ENCODE data around the gene CAMK2D.

CAMK2D gene

DNA sequence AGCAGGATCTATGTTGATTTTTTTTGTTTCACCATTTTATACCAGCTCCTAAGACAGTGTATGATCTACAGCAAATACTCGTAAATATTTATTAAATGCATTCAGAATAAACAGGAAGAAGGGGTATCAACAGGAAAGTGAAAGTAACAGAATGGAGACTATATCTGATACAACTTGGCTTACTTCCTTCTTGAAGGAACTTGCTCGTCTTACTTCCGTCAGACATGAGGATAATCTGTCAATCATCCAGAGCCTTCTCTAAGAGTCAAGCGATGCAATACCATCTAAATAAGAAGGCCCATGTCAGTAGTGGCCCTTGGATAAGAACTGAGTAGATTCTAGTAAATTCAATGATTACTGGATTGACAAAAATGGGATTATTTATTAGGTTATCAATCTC, 84.2 kb downstream of the CAMK2D start:
- DNase-seq: no peak

DNA sequence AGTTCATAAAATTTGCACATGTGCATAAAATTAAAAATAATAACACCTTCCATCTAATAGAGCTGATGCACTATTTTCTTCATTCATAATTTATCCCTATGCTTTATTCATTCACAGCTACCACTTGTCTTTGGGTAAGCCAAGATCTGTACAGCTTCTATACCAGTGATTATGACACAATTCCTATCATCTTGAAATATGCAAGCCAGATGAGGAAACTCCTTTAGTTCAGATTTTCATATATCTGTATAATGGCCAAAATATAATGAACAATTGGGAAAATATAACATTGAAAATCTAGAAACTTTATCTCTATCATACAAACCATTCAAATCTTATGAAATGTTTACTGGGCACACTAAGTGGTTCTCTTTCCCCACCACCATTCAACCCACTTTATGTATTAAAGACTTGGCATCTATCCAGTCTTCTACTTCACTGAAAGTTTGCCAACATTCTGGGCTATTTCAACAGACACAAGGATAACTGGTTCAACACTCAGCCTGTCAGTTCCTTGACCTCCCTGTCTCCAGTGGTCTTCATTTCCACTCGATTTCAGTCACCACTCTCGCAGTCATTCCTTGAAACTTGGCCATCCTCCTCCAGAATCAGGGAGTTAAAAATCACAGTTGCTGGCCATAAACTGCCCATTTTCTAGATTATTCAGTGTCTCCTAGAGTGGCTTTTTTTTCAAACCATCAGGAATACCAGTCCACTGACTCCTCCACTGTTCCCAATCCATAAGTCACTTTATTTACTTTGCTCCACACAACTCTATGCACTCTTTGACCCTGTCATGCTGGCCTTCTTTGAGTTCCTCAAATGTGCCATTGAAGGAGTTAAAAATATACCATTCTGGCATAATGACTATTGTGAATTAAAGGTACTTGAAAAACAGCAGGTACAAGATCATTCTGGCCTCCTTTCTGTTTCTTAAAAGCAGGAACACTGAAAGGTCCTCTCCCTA, 85.5 kb downstream of the CAMK2D start:
- DNase-seq: no peak

DNA sequence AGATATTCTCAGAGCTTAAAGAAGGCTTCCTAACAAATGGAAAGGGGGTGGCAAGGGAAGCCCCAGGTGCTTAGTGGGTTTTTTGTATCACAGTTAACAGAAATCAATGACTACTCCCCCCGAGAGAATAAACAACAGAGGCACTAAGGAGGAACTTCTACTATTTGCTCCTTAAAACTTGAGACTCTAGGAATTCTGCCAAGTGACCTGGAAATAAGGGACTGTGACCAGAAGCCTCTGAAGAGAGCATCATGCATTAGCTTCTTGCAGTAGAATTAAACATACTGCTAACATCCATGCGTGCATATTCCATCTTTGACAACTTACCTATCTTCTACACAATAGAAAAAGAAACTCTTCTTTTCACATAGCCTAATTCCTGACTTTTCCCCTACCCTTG, 86.8 kb downstream of the CAMK2D start:
- DNase-seq: no peak

DNA sequence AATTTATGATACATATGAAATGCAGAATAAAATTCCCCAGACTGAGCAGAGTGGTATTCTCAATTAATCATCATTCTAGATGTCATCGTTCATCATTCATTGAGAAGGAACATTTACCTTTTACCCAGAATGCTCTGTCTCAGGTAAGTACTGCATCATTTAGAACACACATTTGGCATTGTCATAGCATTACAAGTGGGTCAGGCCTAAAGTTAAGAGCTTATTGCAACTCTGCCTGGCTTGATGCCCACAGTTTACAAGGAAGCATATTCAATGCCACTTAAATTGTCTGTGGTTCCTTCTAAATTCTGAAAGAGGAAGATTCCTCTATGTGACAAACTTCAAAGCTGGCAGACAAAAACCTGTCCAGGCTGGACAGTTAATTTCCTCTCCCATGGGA, 87.3 kb downstream of the CAMK2D start:
- no peak for DNase-seq

DNA sequence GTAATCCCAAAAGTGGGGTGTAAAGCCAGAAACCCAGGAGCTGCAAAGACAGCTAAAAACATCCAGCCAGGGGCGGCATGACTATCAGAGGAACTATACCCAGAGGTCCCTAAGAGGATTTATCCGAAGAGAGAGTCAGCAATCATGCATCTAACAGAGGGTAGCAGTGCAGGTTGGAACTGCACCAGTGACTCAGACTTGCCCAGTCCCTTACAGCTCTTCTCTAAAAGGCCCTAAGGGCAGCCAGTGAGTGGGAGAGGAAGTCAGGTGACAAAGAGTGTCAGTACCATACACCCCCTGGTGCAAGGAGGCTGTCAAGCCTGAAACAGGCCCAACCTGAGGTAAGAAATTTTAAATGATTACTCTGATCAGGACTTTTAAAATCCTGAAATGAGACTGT, 88.1 kb downstream of the CAMK2D start:
- no peak for DNase-seq

DNA sequence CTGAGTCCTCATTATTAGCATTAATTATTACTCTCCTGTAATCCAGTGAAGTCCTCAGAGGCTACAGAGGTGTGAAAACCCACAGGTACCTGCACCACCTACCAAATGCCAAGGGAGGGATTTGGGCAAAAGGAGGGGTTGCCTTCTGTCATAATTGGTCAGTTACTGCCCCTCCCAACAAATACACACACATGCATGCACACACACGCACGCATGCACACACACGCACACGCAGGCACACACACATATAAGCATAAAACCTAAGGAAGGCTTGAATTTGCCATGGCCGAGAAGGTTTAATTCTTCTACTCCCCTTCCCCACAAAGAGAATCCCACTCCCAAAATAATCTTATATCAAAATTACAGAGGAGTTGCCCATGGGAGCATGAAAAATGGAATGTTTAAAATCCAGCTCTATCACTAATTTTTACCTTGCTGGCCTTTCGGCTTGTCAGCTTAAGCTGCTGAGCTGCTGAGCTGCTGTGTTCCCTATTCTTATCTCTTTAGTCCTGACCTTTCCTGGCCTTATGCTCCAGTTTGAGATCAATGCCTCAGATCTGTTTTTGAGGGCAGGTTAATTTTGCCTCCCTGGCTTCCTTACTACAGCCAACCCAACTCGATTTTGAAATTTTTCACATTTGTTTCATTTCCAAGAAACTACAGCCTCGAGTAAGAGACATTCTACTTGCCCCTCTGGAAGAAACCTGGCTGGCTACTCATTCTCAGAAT, 95.0 kb downstream of the CAMK2D start:
- no peak for DNase-seq

DNA sequence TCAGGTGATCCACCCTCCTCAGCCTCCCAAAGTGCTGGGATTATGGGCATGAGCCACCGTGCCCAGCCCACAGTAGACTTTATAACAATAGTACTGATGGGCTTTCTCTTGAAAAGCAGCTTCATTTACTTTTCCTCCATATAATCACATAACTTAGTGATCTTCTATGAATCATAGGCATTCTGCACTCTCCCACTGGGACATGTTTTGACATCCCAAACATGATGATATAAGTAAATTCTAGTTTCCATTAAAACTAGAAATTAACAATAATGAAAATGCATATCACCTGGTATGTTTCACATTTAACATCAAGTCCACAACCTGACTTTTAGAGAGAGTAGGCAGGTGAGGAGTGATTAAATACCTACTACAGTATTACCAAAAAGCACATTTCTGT, 96.5 kb downstream of the CAMK2D start:
- no peak for DNase-seq

DNA sequence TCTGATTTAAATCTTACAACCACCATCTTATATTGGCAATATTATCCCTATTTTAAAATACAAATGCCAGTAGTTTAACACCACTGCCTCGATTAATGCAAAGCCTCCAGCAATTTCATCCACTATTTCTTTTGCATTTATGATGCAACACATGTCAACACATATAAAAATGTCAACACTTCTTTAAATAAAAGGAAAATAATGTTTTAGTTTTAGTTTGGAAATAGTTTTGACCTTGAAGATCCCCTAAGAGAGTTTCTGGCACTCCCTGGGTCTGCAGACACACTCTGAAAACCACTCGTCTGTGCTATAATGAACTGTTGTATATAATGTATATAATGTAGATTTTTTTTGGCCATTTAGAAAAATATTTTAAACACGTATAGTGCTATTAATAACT, 99.0 kb downstream of the CAMK2D start:
- DNase-seq: no peak

DNA sequence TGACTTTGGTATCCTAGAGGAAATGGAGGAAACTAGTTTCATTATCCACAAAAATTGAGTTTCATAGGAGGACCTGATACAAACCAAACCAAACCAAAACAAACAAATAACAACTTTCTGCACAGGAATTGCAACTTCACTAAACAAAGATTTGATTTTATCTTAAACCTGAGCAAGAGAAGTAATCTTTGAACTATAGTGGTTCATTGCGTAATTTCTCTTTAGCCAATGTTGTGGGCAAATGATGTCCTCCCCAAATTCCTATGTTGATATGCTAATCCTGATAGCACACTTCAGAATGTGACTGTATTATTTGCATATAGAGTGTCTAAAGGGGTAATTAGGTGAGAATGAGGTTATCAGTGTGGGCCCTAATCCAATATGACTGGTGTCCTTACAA, 102.4 kb downstream of the CAMK2D start:
- no peak for DNase-seq

DNA sequence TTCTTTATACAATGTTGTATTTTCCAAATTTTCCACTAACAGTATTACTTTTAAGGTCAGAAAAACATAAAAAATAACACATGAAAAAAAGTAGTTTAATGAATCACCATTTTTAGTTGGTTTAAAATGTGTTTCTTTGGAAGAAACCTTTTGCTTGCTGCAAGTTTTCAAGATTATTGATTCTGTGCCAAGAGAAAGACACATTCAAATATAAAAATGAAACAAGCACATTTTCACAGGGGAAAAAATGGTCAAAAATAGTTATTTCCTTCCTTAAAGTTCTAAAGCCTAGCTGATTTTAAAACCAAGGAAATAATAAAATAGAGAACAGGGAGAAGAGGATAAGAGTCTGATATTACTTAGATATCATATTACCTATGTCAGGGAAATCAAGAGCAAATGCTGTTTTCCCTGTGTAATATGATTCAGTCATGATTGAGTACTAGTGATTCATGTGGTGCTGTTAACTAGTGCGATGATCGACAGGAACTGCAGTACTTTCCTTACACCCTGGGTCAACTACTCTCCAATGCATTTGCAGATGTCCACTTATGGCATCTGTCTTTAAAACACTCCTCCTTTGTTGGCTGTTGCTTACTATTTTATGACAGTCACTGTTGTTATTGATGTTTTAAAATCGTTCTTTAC, 103.8 kb downstream of the CAMK2D start:
- DNase-seq: no peak

DNA sequence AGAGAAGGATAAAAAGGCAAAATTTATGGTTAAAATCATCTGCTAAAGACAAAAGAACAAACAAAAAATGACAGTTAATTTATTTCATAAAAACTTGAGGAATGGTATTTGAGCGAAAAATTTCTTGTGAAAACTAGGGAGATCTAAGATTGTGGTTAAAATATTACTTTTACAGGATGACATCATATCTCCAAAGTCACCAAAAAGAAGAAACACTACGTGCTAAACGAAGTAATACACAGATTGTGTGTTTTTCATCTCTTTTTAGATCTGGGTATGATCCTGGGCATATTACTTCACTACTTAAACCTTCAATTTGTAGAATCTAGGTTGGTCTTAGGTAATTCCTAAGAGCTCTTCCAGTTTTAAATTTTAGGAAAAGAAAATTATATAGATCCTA, 107.7 kb downstream of the CAMK2D start:
- DNase-seq: no peak

DNA sequence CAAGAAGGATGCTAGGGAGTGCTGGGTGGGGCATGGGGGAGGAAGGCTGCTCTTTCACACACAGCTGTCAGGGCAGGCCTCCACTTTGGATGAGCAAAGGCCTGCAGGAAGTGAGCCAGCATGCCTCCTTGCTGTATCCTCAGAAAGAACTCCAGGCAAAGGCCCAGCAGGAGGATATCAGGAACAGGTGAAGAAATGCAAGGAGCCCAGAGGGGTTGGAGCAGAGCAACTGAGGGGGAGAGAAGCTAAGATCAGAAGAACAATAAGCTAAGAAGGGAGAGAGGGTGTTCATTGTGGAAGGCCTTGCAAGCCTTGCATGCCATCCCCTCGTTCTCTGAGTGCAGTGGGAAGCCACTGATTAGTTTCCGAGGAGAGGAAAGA, 115.1 kb downstream of the CAMK2D start:
- DNase-seq: no peak

DNA sequence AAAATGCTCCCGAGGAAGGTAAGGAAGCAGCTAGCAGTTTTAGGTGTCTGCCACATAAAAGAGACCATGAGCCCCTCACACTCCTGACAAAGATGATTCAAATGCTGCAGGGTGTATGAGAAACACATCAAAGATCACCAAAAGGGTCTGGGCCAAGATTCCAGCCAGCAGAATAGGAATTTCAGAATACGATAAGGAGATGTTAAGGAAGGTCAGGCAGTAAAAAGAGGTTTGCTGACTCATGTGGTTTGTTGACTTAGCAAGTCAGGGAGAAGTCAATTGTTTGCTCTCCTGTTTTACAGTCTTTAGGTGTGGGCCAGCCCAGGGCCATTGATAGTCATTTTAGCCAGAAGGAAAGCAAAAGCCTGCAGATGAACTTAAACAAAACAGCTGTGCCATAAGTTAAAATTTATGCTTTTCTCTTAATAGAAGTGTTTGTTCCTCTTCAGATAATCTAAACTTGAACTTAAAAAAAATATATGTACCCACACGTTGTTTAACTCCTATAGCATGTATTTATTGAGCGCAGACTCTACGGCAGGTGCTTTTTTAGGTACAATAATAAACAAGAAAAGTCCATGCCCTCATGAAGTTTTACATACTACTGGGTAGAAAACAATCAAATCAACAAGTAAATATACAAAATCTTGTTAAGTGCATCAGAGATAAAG, 115.6 kb downstream of the CAMK2D start:
- DNase-seq: no peak

DNA sequence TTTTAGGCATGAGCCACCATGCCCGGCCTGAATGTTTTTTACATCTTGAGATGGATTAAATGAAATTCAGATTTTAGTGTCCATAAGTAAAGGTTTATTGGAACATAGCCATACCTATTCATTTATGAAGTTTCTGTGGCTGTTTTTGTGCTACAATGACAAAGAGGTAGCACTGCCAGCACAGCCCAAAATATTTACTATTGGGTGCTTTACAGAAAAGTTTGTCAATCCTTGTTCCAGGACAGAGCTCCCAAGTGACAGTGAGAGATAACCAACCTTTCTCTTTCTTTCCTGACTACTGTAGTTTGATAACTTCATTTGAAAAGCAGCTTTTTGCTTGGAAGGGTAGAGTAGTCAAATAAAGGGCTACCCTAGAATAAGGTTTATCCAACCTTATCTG, 116.2 kb downstream of the CAMK2D start:
- no peak for DNase-seq

DNA sequence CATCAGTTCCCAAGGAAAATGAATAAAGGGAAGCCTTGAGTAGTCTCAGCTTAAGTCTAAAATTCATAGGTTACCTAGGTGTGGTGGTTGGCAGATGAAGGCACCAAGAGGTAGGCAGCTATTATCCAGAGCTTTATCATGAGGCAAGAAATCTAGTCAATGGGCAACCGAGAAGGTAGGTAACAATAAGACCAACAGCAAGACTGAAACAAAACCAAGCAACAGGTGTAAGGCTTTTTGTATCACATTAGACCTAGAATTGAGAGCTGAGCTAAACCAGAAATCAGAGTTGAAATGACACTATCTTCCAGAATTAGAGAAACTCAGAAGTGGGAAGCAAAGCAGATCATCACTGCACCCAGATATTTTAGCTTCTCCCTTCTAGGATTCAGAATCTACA, 117.1 kb downstream of the CAMK2D start:
- DNase-seq: no peak

DNA sequence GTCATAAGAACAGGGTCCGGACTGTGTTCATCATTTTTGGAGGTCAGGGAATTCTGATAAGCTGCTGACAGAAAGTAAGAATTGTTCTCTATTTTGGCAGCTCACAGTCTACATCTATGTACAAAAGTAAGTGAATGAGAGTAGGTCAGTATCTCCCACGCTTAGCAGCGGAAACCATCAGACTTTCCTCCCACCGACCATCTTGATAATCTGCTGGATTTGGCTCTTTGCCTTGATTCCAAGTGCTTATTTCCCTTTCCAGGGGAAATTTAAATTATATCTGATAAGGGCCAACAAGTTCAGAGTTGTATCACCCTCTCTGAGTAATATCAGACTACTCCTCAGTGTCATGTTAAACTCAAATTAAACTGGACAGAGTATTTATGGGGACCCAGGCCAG, 118.0 kb downstream of the CAMK2D start:
- DNase-seq: no peak

DNA sequence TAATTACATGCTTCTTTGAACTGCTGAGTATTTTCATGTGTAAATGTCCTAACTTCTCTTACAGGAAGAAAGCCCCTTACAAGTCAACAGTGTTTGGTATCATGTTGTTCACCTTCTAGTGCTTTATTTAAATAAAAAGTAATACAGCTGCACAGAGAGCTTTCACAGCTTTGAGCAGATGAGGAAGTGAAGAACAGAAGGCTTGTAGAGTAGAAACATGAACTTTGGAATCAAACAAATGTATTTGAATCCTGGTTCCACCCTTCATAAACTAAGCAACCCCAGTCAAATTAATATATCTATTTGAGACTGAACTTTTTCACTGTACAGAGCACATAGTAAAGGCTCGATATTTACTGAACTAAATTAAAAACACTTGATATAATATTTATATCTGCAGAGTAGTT, 120.5 kb downstream of the CAMK2D start:
- DNase-seq: no peak

DNA sequence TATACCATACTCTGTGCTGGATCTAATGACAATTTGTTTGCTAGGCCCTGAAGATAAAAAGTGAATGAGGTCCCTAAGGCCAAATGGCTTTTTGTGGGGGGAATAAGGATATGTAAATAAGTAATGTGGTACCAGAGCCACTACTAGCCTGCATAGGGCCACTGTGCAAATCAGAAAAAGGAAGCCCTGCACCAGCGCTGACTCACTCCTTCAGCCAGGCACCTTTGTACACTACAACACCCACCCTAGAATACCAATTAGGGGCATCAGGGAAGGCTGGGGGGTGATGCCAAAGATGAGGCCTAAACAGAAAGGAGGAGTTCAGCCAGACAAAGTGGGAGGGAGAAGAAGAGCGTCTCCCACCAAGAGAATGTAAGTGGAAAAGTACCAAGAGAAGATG, 122.2 kb downstream of the CAMK2D start:
- no peak for DNase-seq

DNA sequence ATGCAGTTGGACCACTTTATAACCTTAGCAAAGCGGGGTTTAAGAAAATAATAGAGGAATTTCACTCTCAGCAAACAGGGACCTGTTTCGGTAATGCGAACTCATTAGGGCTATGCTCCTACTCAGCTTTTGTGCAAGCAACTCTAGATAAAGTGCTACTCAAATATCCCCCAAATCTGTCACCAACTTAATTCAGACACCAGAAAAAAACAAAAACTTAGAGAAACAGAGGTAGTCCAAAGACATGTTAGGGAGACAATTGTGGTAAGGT, 123.0 kb downstream of the CAMK2D start:
- DNase-seq: no peak

DNA sequence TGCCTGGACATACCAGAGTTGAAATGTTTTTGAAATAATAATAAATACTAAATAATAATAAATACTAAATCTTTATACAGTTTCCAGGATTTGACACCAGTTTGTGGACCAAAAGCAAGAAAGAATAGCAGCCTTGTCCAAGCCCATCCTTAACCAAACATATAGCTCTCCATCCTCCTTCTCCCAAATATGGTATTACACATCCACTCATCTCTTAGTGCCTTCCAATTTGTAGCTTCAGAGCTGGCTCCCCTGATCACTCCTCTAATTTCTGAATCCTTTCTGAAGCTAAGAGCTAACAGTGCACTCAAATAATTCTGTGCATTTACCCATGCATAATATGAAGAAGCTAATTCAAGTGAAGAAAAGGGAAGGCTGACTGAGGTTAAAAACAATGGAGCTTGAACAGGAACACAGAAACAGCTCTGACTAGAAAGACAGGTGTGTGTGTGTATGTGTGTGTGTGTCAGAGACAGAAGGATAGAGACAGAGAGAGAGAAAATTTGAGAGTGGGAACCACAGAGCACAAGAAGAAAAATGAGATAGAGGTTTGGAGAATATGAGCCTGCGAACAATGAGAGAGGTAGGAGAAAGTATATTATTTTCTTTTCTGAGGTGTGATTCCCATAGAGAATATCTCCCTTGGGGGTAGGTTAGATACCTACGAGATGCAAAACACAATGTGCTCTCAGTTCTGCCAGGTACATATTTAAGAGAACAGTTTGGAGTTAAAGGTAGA, 123.5 kb downstream of the CAMK2D start:
- no peak for DNase-seq

DNA sequence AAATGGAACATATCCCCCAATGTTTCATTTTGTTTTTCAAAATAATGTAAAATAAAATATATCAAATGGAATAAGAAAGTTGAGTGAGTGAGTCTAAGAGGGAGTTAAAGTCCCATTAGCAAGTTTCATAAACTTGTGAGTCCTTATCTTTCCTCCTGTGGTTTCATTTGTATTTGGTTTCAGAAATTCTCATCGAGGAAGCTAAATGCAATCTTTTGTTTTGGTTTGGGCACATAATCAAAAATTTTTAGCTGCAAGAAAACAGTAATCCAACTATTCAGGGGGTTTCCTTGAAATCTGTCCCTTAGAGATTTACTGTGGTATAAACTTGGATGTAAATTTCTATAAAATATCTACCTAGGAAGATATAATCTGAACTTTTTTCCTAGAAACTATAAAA, 124.2 kb downstream of the CAMK2D start:
- no peak for DNase-seq

DNA sequence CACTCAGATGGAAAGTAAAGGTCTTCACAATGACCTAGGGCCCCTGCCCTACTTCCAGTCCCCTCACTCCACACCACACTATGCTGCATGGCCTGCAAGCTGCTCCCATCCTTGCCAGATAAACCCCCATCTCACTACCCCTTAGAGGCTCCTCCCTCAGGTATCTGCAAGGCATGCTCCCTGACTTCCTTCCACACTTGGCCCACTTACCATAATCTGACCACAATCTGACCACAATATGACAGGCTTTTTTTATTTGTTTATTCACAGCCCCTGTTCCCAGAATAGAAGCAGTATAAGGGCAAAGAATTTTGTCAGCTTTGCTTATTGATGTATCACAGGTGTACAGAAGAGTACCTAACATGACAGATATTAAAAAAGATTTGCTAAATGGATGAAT, 124.7 kb downstream of the CAMK2D start:
- DNase-seq: no peak

DNA sequence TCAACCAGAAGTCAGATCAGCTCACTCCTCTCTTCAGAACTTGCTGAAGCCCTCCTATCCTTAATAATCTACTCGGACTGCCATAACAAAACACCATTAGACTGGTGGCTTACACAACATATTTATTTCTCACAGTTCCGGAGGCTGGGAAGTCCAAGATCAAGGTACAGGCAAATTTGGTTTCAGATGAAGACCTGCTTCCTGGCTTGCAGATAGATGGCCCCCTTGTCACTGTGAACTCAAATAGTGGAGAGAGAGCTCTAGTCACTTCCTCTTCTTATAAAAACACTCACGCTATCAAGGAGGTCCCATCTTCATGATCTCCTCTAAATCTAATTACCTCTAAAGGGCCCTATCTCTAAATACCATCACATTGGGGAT, 125.1 kb downstream of the CAMK2D start:
- DNase-seq: no peak

All from NCI-H2107 (cell line).